ENCODE data around the gene LDAH. TPM values are rescaled to one million over a fixed set of nuclear protein-coding genes. Genes with fewer than 3 reads are reported as not detected.

The LDAH gene
- total RNA-seq, 4 donors from 2014 or later, result 7.4 to 14.5 (median 13.5) TPM

DNA sequence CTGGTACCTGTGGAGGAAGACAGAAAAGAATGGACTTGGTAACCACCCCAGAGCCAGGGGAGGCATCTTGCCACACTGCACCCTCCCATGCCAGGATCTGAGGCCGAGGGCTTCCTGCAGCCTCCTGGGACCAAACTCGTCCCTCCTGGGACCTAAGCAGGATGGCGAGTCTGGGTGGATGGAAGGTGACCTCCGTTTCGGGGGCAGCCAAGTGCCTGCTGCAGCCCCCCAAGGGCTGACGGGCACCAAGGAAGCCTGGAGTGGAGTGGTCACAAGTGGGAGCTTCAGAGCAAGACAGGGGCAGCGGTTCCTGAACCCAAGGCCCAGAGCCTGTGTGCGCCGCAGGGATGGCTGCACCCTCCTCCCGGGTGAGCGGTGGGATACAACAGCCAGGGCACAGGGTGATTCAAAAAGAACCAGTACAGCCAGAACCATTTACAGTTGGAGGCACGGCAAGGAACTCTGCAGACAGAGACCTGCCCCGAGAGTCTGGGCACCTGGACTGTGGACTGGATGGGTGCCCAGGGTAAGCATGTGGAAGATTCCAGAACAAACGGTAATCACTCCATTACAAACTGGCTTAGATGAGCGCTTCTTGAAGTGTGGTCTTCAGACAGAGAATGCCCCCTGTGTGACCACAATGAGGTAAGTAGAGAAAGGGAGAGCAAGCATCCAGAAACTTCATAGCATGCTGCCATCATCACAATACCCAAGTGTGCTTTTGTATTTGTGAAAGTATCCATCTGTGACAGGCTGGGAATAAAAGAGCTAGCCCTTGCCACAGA lies 184.1 kb downstream of the LDAH start:
- H3K36me3 ChIP-seq, result peaks cover 0 to 39% (median 0%) of the 10 kb centered on the region in 3 donors
- TF ChIP-seq, protein P1, sequence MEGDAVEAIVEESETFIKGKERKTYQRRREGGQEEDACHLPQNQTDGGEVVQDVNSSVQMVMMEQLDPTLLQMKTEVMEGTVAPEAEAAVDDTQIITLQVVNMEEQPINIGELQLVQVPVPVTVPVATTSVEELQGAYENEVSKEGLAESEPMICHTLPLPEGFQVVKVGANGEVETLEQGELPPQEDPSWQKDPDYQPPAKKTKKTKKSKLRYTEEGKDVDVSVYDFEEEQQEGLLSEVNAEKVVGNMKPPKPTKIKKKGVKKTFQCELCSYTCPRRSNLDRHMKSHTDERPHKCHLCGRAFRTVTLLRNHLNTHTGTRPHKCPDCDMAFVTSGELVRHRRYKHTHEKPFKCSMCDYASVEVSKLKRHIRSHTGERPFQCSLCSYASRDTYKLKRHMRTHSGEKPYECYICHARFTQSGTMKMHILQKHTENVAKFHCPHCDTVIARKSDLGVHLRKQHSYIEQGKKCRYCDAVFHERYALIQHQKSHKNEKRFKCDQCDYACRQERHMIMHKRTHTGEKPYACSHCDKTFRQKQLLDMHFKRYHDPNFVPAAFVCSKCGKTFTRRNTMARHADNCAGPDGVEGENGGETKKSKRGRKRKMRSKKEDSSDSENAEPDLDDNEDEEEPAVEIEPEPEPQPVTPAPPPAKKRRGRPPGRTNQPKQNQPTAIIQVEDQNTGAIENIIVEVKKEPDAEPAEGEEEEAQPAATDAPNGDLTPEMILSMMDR (IDR thresholded peaks at IDR 0.05), result no peak
- TF ChIP-seq POLR2A (IDR thresholded peaks at IDR 0.05), result no peak
- peaks cover 0 to 30% (median 0%) of the 10 kb centered on the region in 4 donors for H3K4me1 ChIP-seq
- no peaks in the 10 kb centered on the region for H3K9me3 ChIP-seq
- no peaks in the 10 kb centered on the region for H3K27me3 ChIP-seq
- H3K4me3 ChIP-seq, result no peak overlapping the region
- peak overlapping the region in 1 of 4 donors; percentile 80 for H3K27ac ChIP-seq
- no peak for DNase-seq

DNA sequence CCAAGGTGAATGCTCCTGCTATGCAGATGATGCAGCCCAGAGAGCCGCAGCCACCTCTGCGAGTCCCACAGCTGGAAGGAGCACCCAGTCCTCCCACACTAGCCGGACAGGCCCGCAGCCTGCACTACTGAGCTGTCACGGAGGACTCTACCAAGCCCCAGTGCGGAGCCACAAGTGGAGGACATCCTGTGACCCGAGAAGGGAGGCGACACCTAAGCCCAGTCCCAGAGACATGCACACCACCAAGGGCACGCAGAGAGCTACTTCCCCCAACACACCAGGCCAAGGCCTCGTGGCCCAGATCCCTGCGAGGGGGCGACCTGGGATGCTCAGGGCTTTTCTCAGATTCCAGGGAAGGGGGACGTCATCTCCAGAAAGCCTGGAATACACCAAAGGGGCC lies 184.9 kb downstream of the LDAH start:
- Histone ChIP-seq H3K36me3 (peaks cover 0 to 39% (median 0%) of the 10 kb centered on the region in 3 donors), H3K4me1 (peaks cover 0 to 32% (median 0%) of the 10 kb centered on the region in 4 donors), H3K9me3 (no peaks in the 10 kb centered on the region), H3K27me3 (no peaks in the 10 kb centered on the region), H3K27ac (peak overlapping the region in 1 of 4 donors; percentile 80), H3K4me3 (no peak overlapping the region)
- TF ChIP-seq, protein P1 (IDR thresholded peaks at IDR 0.05), result no peak
- no peak for TF ChIP-seq POLR2A (IDR thresholded peaks at IDR 0.05)
- DNase-seq, result no peak

DNA sequence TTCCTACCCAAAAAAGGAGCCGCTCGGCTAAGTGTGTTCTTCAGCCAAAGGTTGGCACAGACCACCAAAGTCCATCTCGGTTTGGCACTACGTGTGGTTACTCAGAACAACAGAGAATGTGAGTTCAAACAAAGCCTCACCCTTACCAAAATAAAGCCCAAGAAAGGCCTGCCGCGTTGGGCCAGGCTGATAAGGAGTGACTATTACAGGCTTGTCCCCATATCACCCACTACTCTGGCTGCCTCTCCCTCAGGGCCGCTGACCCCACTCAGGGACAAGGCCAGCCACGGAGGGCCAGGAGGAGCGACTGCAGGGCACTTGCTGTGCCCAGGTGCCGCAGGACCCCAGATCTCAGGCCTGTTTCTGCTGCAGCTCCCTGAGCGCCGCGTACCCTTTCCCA lies 185.8 kb downstream of the LDAH start:
- Histone ChIP-seq H3K4me1 (peaks cover 0 to 29% (median 0%) of the 10 kb centered on the region in 4 donors), H3K4me3 (no peak overlapping the region), H3K27me3 (no peaks in the 10 kb centered on the region), H3K9me3 (no peaks in the 10 kb centered on the region), H3K36me3 (peaks cover 0 to 39% (median 0%) of the 10 kb centered on the region in 3 donors), H3K27ac (peak overlapping the region in 2 of 4 donors; percentile 40 to 80)
- no peak for DNase-seq
- no peak for TF ChIP-seq POLR2A (IDR thresholded peaks at IDR 0.05)
- TF ChIP-seq, protein P1 (IDR thresholded peaks at IDR 0.05), result no peak

DNA sequence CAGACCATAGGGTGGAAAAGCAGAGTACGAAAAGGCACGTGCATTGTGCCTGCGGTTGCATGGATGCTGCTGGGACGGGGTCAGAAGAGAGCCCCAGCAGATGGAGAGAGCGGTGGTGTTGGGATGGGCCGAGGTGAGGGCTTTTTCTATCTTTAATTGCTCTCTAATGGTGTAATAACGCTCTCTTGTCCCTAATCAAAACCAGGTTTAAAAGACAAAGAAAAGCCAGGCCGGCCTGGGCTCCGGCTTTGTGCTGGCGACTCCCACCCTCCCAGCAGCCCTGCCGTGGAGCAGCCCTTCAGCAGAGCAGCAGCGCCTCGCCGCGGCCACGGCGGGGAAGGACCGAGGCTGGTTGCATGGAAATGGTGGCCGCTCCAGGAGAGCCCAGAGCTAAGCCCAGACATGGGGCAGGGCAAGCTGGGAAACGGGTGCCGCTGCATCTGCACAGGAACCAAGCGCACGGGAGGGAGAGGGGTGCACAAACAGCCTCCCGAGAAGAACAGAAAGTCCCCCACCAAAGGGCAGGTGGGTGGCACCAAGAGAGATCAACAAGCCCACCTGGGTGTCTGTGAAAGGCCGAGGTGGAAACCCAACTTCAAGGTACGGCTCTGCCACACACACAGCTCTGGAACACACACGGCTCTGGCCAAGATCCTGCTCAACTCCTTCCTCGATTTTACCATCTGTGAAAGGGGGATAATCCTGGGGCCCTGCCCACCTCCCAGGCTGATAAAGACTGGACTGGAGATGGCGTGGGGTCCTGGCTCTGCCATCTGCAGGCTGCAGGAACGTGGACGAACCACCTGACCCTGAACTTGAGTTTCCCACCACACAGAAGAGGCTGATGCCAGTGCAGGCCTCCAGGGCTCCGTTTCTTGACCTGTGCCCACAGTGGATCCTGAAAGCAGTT lies 187.0 kb downstream of the LDAH start:
- Histone ChIP-seq H3K27ac (peak overlapping the region in 3 of 4 donors; percentile 4 to 80 (median 17)), H3K4me3 (no peak overlapping the region)

DNA sequence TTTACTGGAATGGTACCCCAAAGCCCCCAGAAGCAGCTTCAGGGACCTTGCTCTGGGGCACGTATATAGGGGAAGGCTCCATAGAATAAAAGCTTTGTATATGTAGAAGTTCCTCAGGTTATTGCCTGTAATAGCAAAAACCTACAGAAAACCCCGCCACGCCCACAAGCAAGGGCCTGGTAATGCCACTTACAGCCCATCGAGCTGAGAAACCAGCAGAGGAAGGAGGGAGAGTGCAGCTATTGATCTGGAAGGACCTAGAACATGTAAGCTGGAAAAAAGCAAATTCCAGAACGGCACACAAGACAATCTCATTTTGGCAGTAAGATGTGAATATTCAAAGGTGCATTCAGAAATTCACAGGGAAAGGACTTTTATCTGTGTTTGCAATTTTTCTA lies 187.8 kb downstream of the LDAH start:
- no peak for TF ChIP-seq POLR2A (IDR thresholded peaks at IDR 0.05)
- TF ChIP-seq, protein P1 (IDR thresholded peaks at IDR 0.05), result no peak
- Histone ChIP-seq H3K4me1 (peaks cover 0 to 29% (median 0%) of the 10 kb centered on the region in 4 donors), H3K4me3 (no peak overlapping the region), H3K27ac (peak overlapping the region in 3 of 4 donors; percentile 17 to 80 (median 22)), H3K9me3 (no peaks in the 10 kb centered on the region), H3K27me3 (no peaks in the 10 kb centered on the region), H3K36me3 (peaks cover 0 to 22% (median 0%) of the 10 kb centered on the region in 3 donors)
- DNase-seq, result peak in 1 of 3 donors; percentile 46

More for the DNA sequence above, 187.0 kb downstream of the LDAH start:
- Histone ChIP-seq H3K36me3 (peaks cover 0 to 30% (median 0%) of the 10 kb centered on the region in 3 donors), H3K9me3 (no peaks in the 10 kb centered on the region), H3K27me3 (no peaks in the 10 kb centered on the region), H3K4me1 (peaks cover 0 to 29% (median 0%) of the 10 kb centered on the region in 4 donors)
- TF ChIP-seq POLR2A (IDR thresholded peaks at IDR 0.05), result no peak
- TF ChIP-seq, protein P1 (IDR thresholded peaks at IDR 0.05), result peak; percentile 18 to 91 (median 85)
- peak; percentile 54 to 88 (median 87) for DNase-seq
